Measurements from ENCODE around the gene ZNF621.

The ZNF621 gene

DNA sequence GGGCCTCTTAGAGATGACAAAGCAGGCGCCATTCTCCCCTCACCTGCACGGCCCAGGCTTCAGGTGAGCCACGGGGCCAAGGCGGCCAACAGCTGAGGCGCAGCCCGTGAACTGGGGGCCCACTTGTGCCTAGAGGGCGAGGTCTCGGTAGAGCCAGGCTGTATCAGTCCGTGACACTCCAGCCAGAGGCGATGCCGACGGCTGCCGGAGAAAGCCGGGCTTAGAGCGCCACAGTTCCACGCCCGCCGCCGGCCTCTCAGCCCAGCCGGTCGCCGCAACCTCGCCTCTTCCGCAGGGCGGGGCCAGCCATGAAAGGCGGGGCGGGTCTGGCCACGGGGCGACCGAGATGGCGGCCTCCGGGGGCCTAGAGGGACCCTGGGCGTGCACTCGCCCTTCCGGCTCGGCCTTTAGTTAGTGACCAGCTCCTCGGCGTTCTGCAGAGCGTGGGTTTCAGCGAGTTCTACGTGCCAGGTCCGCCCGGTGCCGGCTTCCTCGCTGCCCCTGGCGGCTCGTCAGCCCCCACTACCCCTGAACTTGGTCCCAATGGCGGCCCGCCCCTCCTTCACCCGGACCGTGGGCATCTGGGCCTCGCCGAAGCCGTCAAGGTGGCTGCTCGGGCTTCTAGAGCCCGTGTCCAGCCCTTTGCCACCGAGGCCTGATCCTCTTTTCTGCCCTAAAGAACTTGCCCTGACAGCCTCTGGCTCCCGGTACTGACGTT, at the start of gene ZNF621:
ZNF621 (plus strand) TSS at position 393 of the 718 bp plus-strand sequence. CDS start 881 bp downstream, outside the sequence.
- TF ChIP-seq CTCF (IDR thresholded peaks at IDR 0.05; ENCODE audit: low read length, missing control alignments) = no peak
- H3K4me3 ChIP-seq (replicated peaks; ENCODE audit: low read depth, low read length) = peak within 1 kb of the TSS; percentile 73
- peak; percentile 88 for DNase-seq (ENCODE audit: low read depth)

- H3K4me3 ChIP-seq (replicated peaks; ENCODE audit: low read depth, low read length) = peak within 1 kb of the TSS; percentile 87
- no peak for TF ChIP-seq CTCF (IDR thresholded peaks at IDR 0.05; ENCODE audit: low read length, missing control alignments)
- peak; percentile 81 for DNase-seq (ENCODE audit: low read depth)
Observed at GRCh38 chr3:40476478-40477470, 48.0 kb upstream of the ZNF621 start, which contains the start of gene ZNF619. Gene ZNF619 (plus strand): TSS chr3:40477122. CDS start chr3:40477980, 858 bp downstream.

GRCh38 chr3:40477666-40478065, 47.1 kb upstream of the ZNF621 start:
- peak; percentile 11 for DNase-seq (ENCODE audit: low read depth)
- peak overlapping the region; percentile 87 for H3K4me3 ChIP-seq (replicated peaks; ENCODE audit: low read depth, low read length)
- TF ChIP-seq CTCF (IDR thresholded peaks at IDR 0.05; ENCODE audit: low read length, missing control alignments) = no peak

DNA sequence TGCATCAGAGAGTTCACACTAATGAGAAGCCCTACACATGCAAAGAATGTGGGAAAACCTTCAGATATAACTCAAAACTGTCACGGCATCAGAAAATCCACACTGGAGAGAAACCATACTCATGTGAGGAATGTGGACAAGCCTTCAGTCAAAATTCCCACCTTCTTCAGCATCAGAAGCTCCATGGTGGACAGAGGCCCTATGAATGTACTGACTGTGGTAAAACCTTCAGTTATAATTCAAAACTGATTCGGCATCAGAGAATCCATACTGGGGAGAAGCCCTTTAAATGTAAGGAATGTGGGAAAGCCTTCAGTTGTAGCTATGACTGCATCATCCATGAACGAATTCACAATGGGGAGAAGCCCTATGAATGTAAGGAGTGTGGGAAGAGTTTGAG, 37.6 kb upstream of the ZNF621 start:
- no peak for DNase-seq (ENCODE audit: low read depth)
- TF ChIP-seq CTCF (IDR thresholded peaks at IDR 0.05; ENCODE audit: low read length, missing control alignments) = no peak
- H3K4me3 ChIP-seq (replicated peaks; ENCODE audit: low read depth, low read length) = no peak overlapping the region

GRCh38 chr3:40490916-40491315, 33.8 kb upstream of the ZNF621 start:
- DNase-seq (ENCODE audit: low read depth) = peak; percentile 29
- TF ChIP-seq CTCF (IDR thresholded peaks at IDR 0.05; ENCODE audit: low read length, missing control alignments) = no peak
- no peak overlapping the region for H3K4me3 ChIP-seq (replicated peaks; ENCODE audit: low read depth, low read length)

DNA sequence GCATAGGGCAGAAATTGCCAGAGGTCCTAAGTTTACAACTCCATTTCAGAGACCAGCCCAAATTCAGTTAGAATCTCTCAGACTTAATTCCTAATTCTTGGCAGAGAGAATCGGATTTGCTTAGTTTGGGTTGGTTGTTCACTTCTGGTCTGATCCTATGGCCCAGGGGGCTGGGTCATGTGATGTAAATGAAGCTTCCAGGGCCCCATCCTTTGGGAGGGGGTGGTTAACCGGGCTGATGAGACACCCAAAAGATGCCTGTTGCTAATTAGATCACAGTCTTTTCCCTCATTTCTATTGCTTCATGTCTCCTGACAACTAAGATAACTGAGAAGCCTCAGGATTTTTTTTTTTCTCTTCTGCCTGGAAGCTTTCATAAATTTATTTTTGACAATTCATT, 30.1 kb upstream of the ZNF621 start:
- H3K4me3 ChIP-seq (replicated peaks; ENCODE audit: low read depth, low read length) = no peak overlapping the region
- no peak for DNase-seq (ENCODE audit: low read depth)
- TF ChIP-seq CTCF (IDR thresholded peaks at IDR 0.05; ENCODE audit: low read length, missing control alignments) = no peak

Data from fibroblast of pulmonary artery (primary cell).